ENCODE results near the gene THSD7B. TPM values are rescaled to one million over a fixed set of nuclear protein-coding genes. Genes with fewer than 3 reads are reported as not detected.

THSD7B gene
- polyA plus RNA-seq, 1 experiment = not detected

GRCh38 chr2:136994793-136995192 lies 229.4 kb downstream of the THSD7B start:
- Histone ChIP-seq H3K9me3 (ENCODE audit: control insufficient read depth, insufficient read depth, low read length) (peaks cover 8% of the 10 kb centered on the region; the same call in 1 of the 2 replicates), H3K27ac (ENCODE audit: low read depth, low read length) (no peak overlapping the region), H3K4me3 (ENCODE audit: low read depth, low read length) (no peak overlapping the region), H3K27me3 (ENCODE audit: control insufficient read depth, insufficient read depth, low read length) (no peaks in the 10 kb centered on the region)
- no peak for DNase-seq (ENCODE audit: low read depth, low spot score)
- TF ChIP-seq CTCF (IDR thresholded peaks at IDR 0.05; ENCODE audit: low read depth, low read length) = no peak
- ChIA-PET POLR2A (no interaction called here), CTCF (no interaction called here)

GRCh38 chr2:136997557-136997956 lies 232.2 kb downstream of the THSD7B start:
- H3K27ac ChIP-seq (ENCODE audit: low read depth, low read length) = no peak overlapping the region
- TF ChIP-seq CTCF (IDR thresholded peaks at IDR 0.05; ENCODE audit: low read depth, low read length) = no peak
- DNase-seq (ENCODE audit: low read depth, low spot score) = no peak
- no peak overlapping the region for H3K4me3 ChIP-seq (ENCODE audit: low read depth, low read length)
- no peaks in the 10 kb centered on the region for H3K27me3 ChIP-seq (ENCODE audit: control insufficient read depth, insufficient read depth, low read length)
- H3K9me3 ChIP-seq (ENCODE audit: control insufficient read depth, insufficient read depth, low read length) = peaks cover 8% of the 10 kb centered on the region; the same call in 1 of the 2 replicates
- ChIA-PET CTCF (no interaction called here), POLR2A (no interaction called here)

GRCh38 chr2:137000811-137001210 lies 235.5 kb downstream of the THSD7B start:
- CTCF ChIA-PET = no interaction called here

GRCh38 chr2:137002896-137003295 lies 237.6 kb downstream of the THSD7B start:
- Histone ChIP-seq H3K27me3 (ENCODE audit: control insufficient read depth, insufficient read depth, low read length) (no peaks in the 10 kb centered on the region), H3K9me3 (ENCODE audit: control insufficient read depth, insufficient read depth, low read length) (peaks cover 2% of the 10 kb centered on the region; the same call in 1 of the 2 replicates), H3K27ac (ENCODE audit: low read depth, low read length) (no peak overlapping the region), H3K4me3 (ENCODE audit: low read depth, low read length) (no peak overlapping the region)
- no peak for TF ChIP-seq CTCF (IDR thresholded peaks at IDR 0.05; ENCODE audit: low read depth, low read length)
- CTCF ChIA-PET = no interaction called here
- DNase-seq (ENCODE audit: low read depth, low spot score) = no peak
- POLR2A ChIA-PET = no interaction called here

More at GRCh38 chr2:137000811-137001210, 235.5 kb downstream of the THSD7B start:
- POLR2A ChIA-PET = no interaction called here
- peaks cover 8% of the 10 kb centered on the region; the same call in 1 of the 2 replicates for H3K9me3 ChIP-seq (ENCODE audit: control insufficient read depth, insufficient read depth, low read length)
- H3K27me3 ChIP-seq (ENCODE audit: control insufficient read depth, insufficient read depth, low read length) = no peaks in the 10 kb centered on the region
- H3K4me3 ChIP-seq (ENCODE audit: low read depth, low read length) = no peak overlapping the region
- no peak for TF ChIP-seq CTCF (IDR thresholded peaks at IDR 0.05; ENCODE audit: low read depth, low read length)
- H3K27ac ChIP-seq (ENCODE audit: low read depth, low read length) = no peak overlapping the region
- DNase-seq (ENCODE audit: low read depth, low spot score) = no peak

- TF ChIP-seq CTCF (IDR thresholded peaks at IDR 0.05; ENCODE audit: low read depth, low read length) = no peak
- ChIA-PET POLR2A (no interaction called here), CTCF (no interaction called here)
- H3K4me3 ChIP-seq (ENCODE audit: low read depth, low read length) = no peak overlapping the region
- no peak overlapping the region for H3K27ac ChIP-seq (ENCODE audit: low read depth, low read length)
- no peaks in the 10 kb centered on the region for H3K27me3 ChIP-seq (ENCODE audit: control insufficient read depth, insufficient read depth, low read length)
- H3K9me3 ChIP-seq (ENCODE audit: control insufficient read depth, insufficient read depth, low read length) = no peaks in the 10 kb centered on the region
- DNase-seq (ENCODE audit: low read depth, low spot score) = no peak
Observed at GRCh38 chr2:137005210-137005609, 239.9 kb downstream of the THSD7B start.

Data from AG04450 (cell line).